ENCODE data around the gene TEDDM1. TPM values are rescaled to one million over a fixed set of nuclear protein-coding genes. Genes with fewer than 3 reads are reported as not detected.

Gene TEDDM1
- total RNA-seq, 4 donors from 2014 or later, result not detected

GRCh38 chr1:182394055-182394775, 6.3 kb downstream of the TEDDM1 start:
- no peaks in the 10 kb centered on the region for H3K9me3 ChIP-seq
- peaks cover 0 to 16% (median 8%) of the 10 kb centered on the region in 4 donors for H3K4me1 ChIP-seq
- H3K27ac ChIP-seq, result peak overlapping the region in 1 of 4 donors; percentile 31
- no peaks in the 10 kb centered on the region for H3K27me3 ChIP-seq
- TF ChIP-seq CTCF (IDR thresholded peaks at IDR 0.05) (no peak), POLR2A (IDR thresholded peaks at IDR 0.05) (no peak)
- H3K4me3 ChIP-seq, result no peak overlapping the region
- H3K36me3 ChIP-seq, result no peaks in the 10 kb centered on the region
- no peak for DNase-seq

GRCh38 chr1:182392050-182393028, 8.1 kb downstream of the TEDDM1 start:
- peaks cover 0 to 14% (median 0%) of the 10 kb centered on the region in 3 donors for H3K36me3 ChIP-seq
- H3K9me3 ChIP-seq, result no peaks in the 10 kb centered on the region
- TF ChIP-seq CTCF (IDR thresholded peaks at IDR 0.05), result no peak
- no peak for TF ChIP-seq POLR2A (IDR thresholded peaks at IDR 0.05)
- no peak for DNase-seq
- H3K27me3 ChIP-seq, result no peaks in the 10 kb centered on the region
- H3K4me1 ChIP-seq, result peaks cover 0 to 16% (median 8%) of the 10 kb centered on the region in 4 donors
- peak overlapping the region; percentile 54 to 77 (median 66) for H3K4me3 ChIP-seq
- H3K27ac ChIP-seq, result peak overlapping the region; percentile 81 to 96 (median 90)

- Histone ChIP-seq H3K4me3 (peak within 1 kb of the TSS; percentile 54 to 77 (median 66)), H3K27ac (peak within 1 kb of the TSS; percentile 81 to 96 (median 90)), H3K4me1 (peaks cover 0 to 16% (median 5%) of the 10 kb centered on the region in 4 donors), H3K27me3 (no peaks in the 10 kb centered on the region), H3K9me3 (no peaks in the 10 kb centered on the region), H3K36me3 (peaks cover 0 to 23% (median 0%) of the 10 kb centered on the region in 3 donors)
- TF ChIP-seq POLR2A (IDR thresholded peaks at IDR 0.05) (peak; percentile 92 to 93), CTCF (IDR thresholded peaks at IDR 0.05) (peak in 1 of 6 experiments; percentile 35)
- peak; percentile 71 to 93 (median 88) for DNase-seq
These were observed 9.0 kb downstream of the TEDDM1 start, which contains the start of gene GLUL for GRCh38 chr1:182391362-182392049. GLUL (minus strand) TSS chr1:182391790; CDS start chr1:182388737, 3,053 bp downstream.

GRCh38 chr1:182391028-182391361, 9.5 kb downstream of the TEDDM1 start:
- DNase-seq, result no peak
- Histone ChIP-seq H3K27me3 (no peaks in the 10 kb centered on the region), H3K4me1 (peaks cover 0 to 16% (median 4%) of the 10 kb centered on the region in 4 donors), H3K9me3 (no peaks in the 10 kb centered on the region), H3K4me3 (peak overlapping the region; percentile 54 to 77 (median 66)), H3K27ac (peak overlapping the region; percentile 81 to 96 (median 90)), H3K36me3 (peaks cover 0 to 28% (median 0%) of the 10 kb centered on the region in 3 donors)
- no peak for TF ChIP-seq POLR2A (IDR thresholded peaks at IDR 0.05)
- TF ChIP-seq CTCF (IDR thresholded peaks at IDR 0.05), result peak in 2 of 6 experiments; percentile 39 to 41

- Histone ChIP-seq H3K27me3 (no peaks in the 10 kb centered on the region), H3K4me3 (peak overlapping the region; percentile 54 to 77 (median 66)), H3K27ac (peak overlapping the region; percentile 81 to 96 (median 90)), H3K4me1 (peaks cover 0 to 16% (median 4%) of the 10 kb centered on the region in 4 donors), H3K36me3 (peaks cover 0 to 39% (median 0%) of the 10 kb centered on the region in 3 donors), H3K9me3 (no peaks in the 10 kb centered on the region)
- no peak for TF ChIP-seq CTCF (IDR thresholded peaks at IDR 0.05)
- no peak for TF ChIP-seq POLR2A (IDR thresholded peaks at IDR 0.05)
- DNase-seq, result no peak
These were observed 10.8 kb downstream of the TEDDM1 start for GRCh38 chr1:182389619-182390047.

Measured in Peyer's patch (tissue), 4 donors.